GM21576 (cell line): ENCODE data around the gene RAB8B.

Source experiments
- ATAC-seq: cut with Tn5 transposase; IDR thresholded peaks from one replicate; pipeline ENCODE4 v1.9.1; 2021; ENCODE audit warnings: mild to moderate bottlenecking, moderate library complexity; ENCODE audit not compliant: unreplicated experiment

RAB8B gene

GRCh38 chr15:63305260-63305659 is 115.9 kb downstream of the RAB8B start:
- no peak for ATAC-seq

DNA sequence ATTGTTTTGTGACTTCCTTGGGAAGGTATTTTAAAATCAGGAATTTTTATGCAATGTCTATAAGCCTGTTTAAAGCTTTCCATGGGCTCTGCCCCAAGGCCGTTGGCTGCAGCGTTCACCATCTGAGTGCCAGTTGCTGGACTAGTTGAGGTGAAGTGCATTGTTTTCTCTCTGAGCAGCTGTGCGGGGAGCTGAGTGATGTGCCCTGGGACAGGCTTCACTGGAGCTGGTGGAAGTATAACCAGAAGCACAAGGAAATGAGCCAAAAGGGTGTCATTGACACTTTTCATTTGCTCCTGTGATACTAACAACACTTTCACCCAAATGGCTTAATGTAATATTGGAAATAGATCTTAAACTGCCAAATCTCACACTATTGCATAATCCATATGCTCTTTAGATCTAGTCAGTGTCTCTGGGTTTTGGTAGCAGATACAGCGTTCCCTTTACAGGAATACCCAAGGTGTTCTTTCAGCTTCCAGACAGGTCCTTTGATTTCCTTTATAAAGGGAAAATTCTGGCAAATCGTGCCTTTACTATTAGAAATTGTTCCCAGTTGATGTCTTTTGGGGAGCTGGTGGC is 117.2 kb downstream of the RAB8B start:
- ATAC-seq, result no peak

DNA sequence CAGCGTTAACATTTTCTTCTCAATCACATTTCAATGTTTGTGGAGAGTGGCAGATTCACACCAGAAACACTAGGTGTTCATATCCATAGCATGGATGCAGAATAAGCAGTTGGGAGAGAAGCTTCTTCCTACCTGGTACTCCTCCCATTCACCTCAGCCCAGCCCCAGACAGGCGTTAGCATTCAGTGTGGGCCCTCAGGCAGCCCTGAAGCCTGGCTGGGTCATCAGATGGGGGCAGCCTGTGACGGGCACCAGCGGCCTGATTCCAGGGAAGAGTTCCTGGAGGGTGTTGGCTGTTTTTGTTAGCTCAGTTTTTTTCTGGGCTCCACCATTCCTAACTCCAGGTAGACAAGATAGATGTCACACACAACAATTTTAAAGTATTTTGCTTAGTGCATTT is 119.1 kb downstream of the RAB8B start:
- no peak for ATAC-seq

GRCh38 chr15:63308947-63309346 is 119.5 kb downstream of the RAB8B start:
- ATAC-seq, result no peak

DNA sequence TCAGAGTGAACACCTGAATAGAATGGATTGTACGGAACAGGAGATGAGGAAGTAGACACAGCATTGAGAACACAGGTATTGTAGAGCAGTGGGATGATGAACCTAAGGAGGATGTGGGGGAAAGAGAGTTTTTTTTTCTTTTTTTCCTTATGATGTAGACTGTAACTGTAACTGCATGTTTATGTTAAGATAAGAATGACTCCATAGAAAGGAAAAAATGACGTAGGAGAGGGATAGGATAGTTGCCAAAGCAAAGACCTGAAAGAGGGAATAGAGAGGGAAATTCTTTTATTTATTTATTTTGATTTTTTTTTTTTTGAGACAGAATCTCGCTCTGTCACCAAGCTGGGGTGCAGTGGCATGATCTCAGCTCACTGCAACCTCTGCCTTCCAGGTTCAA is 121.2 kb downstream of the RAB8B start:
- no peak for ATAC-seq

DNA sequence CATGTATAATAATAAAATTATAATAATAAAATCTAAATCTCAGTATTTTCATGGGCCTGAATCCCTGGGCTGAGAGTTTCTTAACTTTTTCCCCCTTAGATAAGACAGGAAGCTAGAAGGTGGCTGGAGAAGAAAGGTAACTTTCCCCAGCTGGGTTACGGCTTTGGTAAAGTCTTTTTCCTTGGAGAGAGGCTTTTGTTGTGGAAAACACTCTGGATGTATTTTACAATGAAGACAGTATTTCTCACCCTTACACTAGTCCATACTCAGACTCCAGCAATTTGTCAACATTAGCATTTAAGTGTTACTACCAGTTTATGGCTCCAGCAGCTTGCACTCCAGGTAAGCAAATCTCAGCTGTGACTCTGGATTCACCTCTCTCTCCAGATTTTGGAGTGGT is 122.9 kb downstream of the RAB8B start:
- no peak for ATAC-seq

GRCh38 chr15:63313825-63314224 is 124.4 kb downstream of the RAB8B start:
- no peak for ATAC-seq

DNA sequence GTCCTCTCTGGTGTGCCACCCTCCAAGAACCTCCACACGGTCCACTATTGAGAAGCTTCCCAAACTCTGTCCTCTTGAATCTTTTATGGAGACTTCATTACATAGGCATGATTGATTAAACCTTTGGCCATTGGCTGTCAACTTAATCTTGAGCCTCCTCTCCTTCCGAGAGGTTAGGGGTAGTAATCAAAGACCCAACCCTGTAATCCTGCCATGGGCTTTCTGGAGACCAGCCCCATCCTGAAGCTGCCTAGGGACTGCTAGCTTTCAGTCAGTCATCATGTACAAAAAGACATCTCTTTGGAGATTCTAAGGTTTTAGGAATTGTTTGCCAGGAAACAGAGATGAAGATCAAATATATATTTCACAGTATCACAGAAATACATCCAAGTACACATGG is 125.0 kb downstream of the RAB8B start:
- no peak for ATAC-seq
